SJSA1 (cell line): ENCODE results near the gene GLOD4. TPM values are rescaled to one million over a fixed set of nuclear protein-coding genes. Genes with fewer than 3 reads are reported as not detected.
"Not testable (repeated sequence)": the region's sequence is repeated elsewhere in the genome, so short reads cannot be mapped to it uniquely, and the experiment has no call there.

Source experiments
- DNase-seq, 2 experiments: peaks; one replicate each; pipeline ENCODE4 v3.0.0-alpha.2; 2015 to 2020; ENCODE audit warnings: low spot score in 2 of 2, low read depth in 1 of 2
- H3K27ac ChIP-seq: fragments of 250-450 bp; sonication (Bioruptor Pico); 2 replicates; pipeline ENCODE4 v1.5.1; 2020; ENCODE audit warnings: mild to moderate bottlenecking, moderate library complexity
- H3K27me3 ChIP-seq: fragments of 250-450 bp; sonication (Bioruptor Pico); replicated peaks from 2 replicates; pipeline ENCODE4 v1.5.1; 2020; ENCODE audit warnings: mild to moderate bottlenecking, moderate library complexity
- H3K36me3 ChIP-seq: fragments of 250-450 bp; sonication (Bioruptor Pico); 2 replicates; pipeline ENCODE4 v1.5.1; 2020; ENCODE audit warnings: mild to moderate bottlenecking
- H3K4me1 ChIP-seq: fragments of 250-450 bp; sonication (Bioruptor Pico); replicated peaks from 2 replicates; pipeline ENCODE4 v1.6.1; 2021; ENCODE audit warnings: mild to moderate bottlenecking
- H3K4me3 ChIP-seq: fragments of 250-450 bp; sonication (Bioruptor Pico); 2 replicates; pipeline ENCODE4 v1.5.1; 2020; ENCODE audit warnings: mild to moderate bottlenecking
- H3K9me3 ChIP-seq: fragments of 250-450 bp; sonication (Bioruptor Pico); replicated peaks from 2 replicates; pipeline ENCODE4 v1.5.1; 2020; ENCODE audit warnings: mild to moderate bottlenecking
- total RNA-seq: library from RNA; depleted of rRNA; stranded (reverse); fragments of >200 nt; shearing (Covaris generic); gene quantifications from 2 replicates; pipeline ENCODE4 v1.2.3, GENCODE V29; 2014

GLOD4 gene
- total RNA-seq, 1 experiment from 2014 or later: 64.7 TPM

- no peak for DNase-seq
- peaks cover 12% of the 10 kb centered on the region for H3K36me3 ChIP-seq
- no peaks in the 10 kb centered on the region for H3K9me3 ChIP-seq
- H3K4me1 ChIP-seq: peaks cover 21% of the 10 kb centered on the region
- H3K27me3 ChIP-seq: no peaks in the 10 kb centered on the region
- H3K27ac ChIP-seq: no peak overlapping the region
- H3K4me3 ChIP-seq: no peak overlapping the region
Measured at GRCh38 chr17:797236-797840, 15.3 kb upstream of the GLOD4 start.

GRCh38 chr17:796609-797008 is 14.5 kb upstream of the GLOD4 start:
- Histone ChIP-seq H3K9me3 (no peaks in the 10 kb centered on the region), H3K27me3 (no peaks in the 10 kb centered on the region), H3K36me3 (peaks cover 20% of the 10 kb centered on the region), H3K4me3 (no peak overlapping the region), H3K4me1 (peaks cover 14% of the 10 kb centered on the region), H3K27ac (no peak overlapping the region)
- no peak for DNase-seq

- H3K27ac ChIP-seq: no peak overlapping the region
- peaks cover 20% of the 10 kb centered on the region for H3K36me3 ChIP-seq
- no peak overlapping the region for H3K4me3 ChIP-seq
- no peaks in the 10 kb centered on the region for H3K27me3 ChIP-seq
- H3K4me1 ChIP-seq: peaks cover 12% of the 10 kb centered on the region
- DNase-seq: no peak
- no peaks in the 10 kb centered on the region for H3K9me3 ChIP-seq
Measured at GRCh38 chr17:795721-796120, 13.6 kb upstream of the GLOD4 start.

- Histone ChIP-seq H3K9me3 (no peaks in the 10 kb centered on the region), H3K27ac (no peak overlapping the region), H3K4me3 (no peak overlapping the region), H3K27me3 (no peaks in the 10 kb centered on the region), H3K36me3 (peaks cover 16% of the 10 kb centered on the region), H3K4me1 (peaks cover 12% of the 10 kb centered on the region)
- no peak for DNase-seq
Measured at GRCh38 chr17:795276-795675, 13.2 kb upstream of the GLOD4 start.

GRCh38 chr17:794876-795275 is 12.8 kb upstream of the GLOD4 start:
- DNase-seq: peak; percentile 68 to 77
- peaks cover 12% of the 10 kb centered on the region for H3K4me1 ChIP-seq
- H3K27ac ChIP-seq: no peak overlapping the region
- H3K4me3 ChIP-seq: no peak overlapping the region
- no peaks in the 10 kb centered on the region for H3K9me3 ChIP-seq
- peaks cover 20% of the 10 kb centered on the region for H3K36me3 ChIP-seq
- no peaks in the 10 kb centered on the region for H3K27me3 ChIP-seq

GRCh38 chr17:792277-792676 is 10.2 kb upstream of the GLOD4 start:
- H3K4me1 ChIP-seq: peaks cover 9% of the 10 kb centered on the region

GRCh38 chr17:791829-792228 is 9.7 kb upstream of the GLOD4 start:
- no peak overlapping the region for H3K27ac ChIP-seq
- H3K4me3 ChIP-seq: no peak overlapping the region
- H3K27me3 ChIP-seq: no peaks in the 10 kb centered on the region
- H3K4me1 ChIP-seq: peaks cover 9% of the 10 kb centered on the region
- no peaks in the 10 kb centered on the region for H3K9me3 ChIP-seq
- no peak for DNase-seq
- H3K36me3 ChIP-seq: peaks cover 43% of the 10 kb centered on the region

More at GRCh38 chr17:792277-792676, 10.2 kb upstream of the GLOD4 start:
- Histone ChIP-seq H3K9me3 (no peaks in the 10 kb centered on the region), H3K4me3 (no peak overlapping the region), H3K27me3 (no peaks in the 10 kb centered on the region), H3K27ac (no peak overlapping the region), H3K36me3 (peaks cover 43% of the 10 kb centered on the region)
- DNase-seq: no peak

- not testable (repeated sequence) for H3K9me3 ChIP-seq, H3K27me3 ChIP-seq, DNase-seq, H3K4me1 ChIP-seq, H3K27ac ChIP-seq, H3K4me3 ChIP-seq
- H3K36me3 ChIP-seq: peaks cover 40% of the 10 kb centered on the region
Measured at GRCh38 chr17:790874-791247, 8.8 kb upstream of the GLOD4 start.

- H3K36me3 ChIP-seq: peaks cover 39% of the 10 kb centered on the region
- not testable (repeated sequence) for H3K9me3 ChIP-seq, H3K4me1 ChIP-seq, H3K27me3 ChIP-seq, H3K27ac ChIP-seq, H3K4me3 ChIP-seq, DNase-seq
Measured at GRCh38 chr17:789931-790873, 8.1 kb upstream of the GLOD4 start.

- Histone ChIP-seq H3K36me3 (peaks cover 44% of the 10 kb centered on the region), H3K4me1 (no peaks in the 10 kb centered on the region; the same call in 1 of the 2 replicates), H3K27me3 (no peaks in the 10 kb centered on the region), H3K27ac (no peak overlapping the region), H3K4me3 (no peak overlapping the region), H3K9me3 (no peaks in the 10 kb centered on the region)
- DNase-seq: no peak
Measured at GRCh38 chr17:789160-789840, 7.2 kb upstream of the GLOD4 start.

- Histone ChIP-seq H3K36me3 (peaks cover 47% of the 10 kb centered on the region), H3K4me1 (no peaks in the 10 kb centered on the region), H3K9me3 (no peaks in the 10 kb centered on the region), H3K4me3 (no peak overlapping the region), H3K27ac (no peak overlapping the region), H3K27me3 (no peaks in the 10 kb centered on the region)
- DNase-seq: no peak
Measured at GRCh38 chr17:788551-788950, 6.5 kb upstream of the GLOD4 start.

GRCh38 chr17:787641-788221 is 5.7 kb upstream of the GLOD4 start:
- Histone ChIP-seq H3K4me3 (no peak overlapping the region), H3K27ac (no peak overlapping the region), H3K36me3 (peaks cover 47% of the 10 kb centered on the region), H3K27me3 (no peaks in the 10 kb centered on the region), H3K4me1 (0 out of 2 replicates have a peak, but pooled peaks cover 5% of the 10 kb centered on the region), H3K9me3 (no peaks in the 10 kb centered on the region)
- DNase-seq: no peak

GRCh38 chr17:785901-786300 is 3.8 kb upstream of the GLOD4 start:
- not testable (repeated sequence) for H3K27ac ChIP-seq, H3K9me3 ChIP-seq, DNase-seq, H3K4me1 ChIP-seq, H3K4me3 ChIP-seq, H3K27me3 ChIP-seq
- peaks cover 42% of the 10 kb centered on the region for H3K36me3 ChIP-seq
